CD1c-positive myeloid dendritic cell (primary cell): ENCODE measurements around the gene SLC6A17.

Experiments
- DNase-seq: peaks from one replicate; pipeline ENCODE4 v3.0.0-alpha.2; 2016; ENCODE audit errors: extremely low spot score

SLC6A17 gene

DNA sequence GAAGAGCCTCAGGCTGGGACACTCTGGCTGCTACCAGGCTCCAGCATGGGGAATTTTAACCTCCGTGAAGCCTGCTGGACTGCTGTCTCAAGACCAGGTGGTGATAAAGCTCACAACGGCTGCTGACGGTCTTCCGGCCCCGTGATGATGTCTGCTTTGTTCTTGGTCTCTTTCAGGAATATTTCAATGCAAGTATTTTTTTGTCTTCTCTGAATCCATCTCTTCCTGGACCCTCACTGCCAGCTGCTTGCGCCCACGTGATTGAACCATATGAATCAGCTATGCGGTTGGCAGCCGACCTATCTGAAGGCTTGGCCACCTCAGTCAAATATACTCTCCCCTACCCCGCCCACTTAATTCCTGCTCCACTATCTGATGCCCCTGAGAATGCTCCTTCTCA, 14.6 kb upstream of the SLC6A17 start:
- DNase-seq, result no peak

DNA sequence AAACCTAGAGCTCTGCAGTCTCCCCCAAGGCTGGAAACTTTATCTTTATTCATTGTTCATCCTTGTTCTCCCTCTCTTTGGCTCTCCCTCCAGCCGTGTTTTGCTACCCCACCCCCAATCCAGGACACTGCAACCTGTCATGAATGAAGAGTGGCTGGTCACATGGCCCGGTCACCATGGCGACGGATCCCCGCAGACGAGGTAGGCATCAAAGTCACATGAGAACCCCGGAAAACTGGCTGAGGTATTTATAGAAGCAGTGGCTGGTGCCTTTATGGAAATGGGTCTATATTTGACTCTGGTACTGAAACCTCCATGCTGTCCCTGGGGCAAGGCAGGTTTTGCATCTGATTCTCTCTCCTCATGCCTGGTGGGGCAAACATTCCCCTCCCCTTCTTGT, 13.4 kb upstream of the SLC6A17 start:
- DNase-seq, result no peak

DNA sequence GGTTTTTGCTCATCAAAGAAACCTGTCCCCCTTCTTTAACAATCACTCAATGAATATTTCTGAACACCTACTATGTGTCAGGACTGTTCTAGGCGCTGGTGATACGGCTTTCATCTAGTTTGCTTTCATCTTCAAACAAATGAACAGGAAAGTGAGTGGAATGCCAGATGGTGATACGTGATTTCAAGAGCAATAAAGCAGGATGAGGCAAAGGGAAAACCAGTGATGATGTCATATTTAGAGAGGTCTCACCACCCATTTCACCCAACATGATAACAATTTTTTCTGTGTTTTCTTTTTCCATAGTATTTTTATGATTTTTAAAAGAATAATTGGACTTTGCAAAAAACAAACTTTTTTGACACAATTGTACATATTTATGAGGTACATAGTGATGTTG, 11.3 kb upstream of the SLC6A17 start:
- DNase-seq, result no peak

DNA sequence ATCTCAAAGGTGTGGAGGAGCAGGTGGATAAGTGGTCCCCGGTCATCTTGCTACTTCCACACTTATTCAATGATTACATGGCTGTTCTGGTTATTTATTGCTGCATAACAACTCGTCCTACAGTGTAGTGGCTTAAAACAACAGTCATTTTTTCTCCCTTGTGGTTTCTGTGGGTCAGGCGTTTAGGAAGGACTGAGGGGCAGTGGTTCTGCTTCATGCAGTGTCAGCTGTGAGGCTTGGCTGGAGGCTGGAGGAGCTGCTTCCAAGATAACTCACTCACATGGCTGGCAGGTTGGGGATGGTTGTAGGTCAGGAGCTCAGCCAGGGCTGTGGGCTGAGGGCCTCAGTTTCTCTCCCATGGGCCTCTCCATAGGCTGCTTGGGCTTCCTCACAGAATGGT, 5.9 kb upstream of the SLC6A17 start:
- DNase-seq, result no peak

DNA sequence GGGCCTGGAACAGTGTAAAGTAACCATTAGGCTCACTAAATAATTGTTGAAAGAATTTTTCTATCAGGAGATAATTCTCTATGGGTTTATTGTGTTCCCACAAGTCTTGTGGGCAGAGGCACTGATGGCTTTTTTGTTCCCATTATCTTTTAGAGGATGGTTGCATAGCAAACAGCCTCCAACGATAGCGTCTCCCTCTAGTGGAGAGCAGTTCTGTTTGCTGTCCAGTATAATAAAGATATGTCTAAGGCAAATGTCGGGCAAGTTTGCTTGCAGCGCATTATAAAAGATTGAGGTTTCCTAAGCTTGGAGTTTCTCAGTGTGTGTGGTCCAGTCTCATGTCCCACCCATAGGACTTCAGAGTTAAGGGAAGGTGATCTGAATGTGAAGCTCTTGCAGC, 1.3 kb upstream of the SLC6A17 start:
- no peak for DNase-seq

DNA sequence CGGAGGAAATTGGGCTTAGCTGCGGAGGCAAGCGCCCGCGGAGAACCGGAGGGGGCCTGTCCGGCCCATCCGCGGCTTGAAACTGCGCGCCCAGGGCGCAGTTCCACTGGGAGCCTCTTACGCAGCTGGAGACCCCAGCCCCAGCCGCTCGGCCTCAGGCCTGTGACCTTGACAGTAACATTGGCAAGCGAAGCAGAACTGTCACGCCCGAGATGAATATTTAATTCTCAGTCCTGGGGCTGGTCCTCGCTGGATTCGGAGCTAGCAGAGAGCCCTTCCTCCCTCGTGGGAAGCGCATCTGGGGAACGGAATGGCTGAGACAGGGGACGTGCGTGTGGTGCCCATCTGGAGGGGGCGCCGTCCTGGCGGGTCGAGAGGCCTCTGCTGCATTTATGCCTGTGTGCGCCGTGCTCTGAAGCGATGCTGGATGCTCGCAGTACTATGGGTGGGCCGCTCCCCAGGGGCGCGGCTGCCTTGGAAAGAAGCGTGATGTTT, 928 bp downstream of the SLC6A17 start:
- no peak for DNase-seq

DNA sequence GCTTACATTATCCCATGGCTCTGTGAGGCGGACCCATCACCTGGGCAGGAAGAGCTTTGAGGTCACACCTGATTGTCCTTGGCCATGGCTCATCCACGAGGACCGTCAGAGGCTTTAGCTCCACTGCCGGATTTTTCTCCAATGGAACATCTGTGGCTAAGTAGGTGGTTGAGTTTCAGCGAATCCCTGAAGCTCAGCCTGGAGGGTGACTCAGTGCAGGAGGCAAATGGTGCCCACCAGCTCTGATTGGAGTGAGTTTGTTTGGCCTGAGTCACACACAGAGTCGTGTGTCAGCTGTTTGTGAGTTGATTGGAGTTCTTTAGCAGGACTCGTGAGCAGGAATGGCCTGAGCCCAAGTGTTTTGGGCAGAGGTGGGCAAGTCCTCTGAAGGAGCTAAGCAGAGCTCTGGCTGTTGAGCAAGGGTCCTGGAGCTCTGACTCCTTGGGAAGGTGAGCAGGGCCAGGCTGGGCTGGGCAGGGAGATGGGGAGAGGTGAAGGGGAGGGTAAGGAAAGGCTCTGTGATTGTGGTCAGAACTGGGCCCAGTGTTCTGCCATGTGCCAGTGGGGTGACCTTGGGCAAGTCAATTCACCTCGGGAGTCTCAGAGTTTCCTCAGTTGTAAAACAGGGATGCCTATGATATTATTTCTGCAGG, 2.0 kb downstream of the SLC6A17 start:
- no peak for DNase-seq

DNA sequence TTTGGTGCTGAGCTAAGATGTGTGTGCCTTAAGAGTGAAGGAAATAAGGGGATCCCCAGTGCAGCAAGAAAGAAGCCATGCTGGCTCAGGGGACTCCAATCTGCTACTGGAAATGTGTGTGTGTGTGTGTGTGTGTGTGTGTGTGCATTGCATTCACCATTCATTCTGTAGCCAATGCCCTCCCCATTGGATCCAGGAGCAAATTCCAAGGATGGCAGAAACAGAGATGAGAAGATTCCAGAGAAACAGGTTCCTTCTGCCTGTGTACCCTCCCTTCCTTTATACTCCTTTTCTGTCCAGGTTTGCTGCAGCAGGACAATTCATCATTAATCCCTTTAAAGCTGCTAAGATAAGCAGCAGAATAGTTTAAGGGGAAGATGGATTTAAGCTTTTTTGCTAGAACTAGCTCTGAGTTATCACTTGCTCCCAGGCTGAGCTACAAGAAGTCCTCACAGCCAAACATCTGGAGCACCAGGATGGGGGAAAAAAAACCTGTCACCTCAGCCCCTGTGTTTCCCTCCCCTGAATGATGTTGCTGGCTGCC, 3.2 kb downstream of the SLC6A17 start:
- no peak for DNase-seq

- peak; percentile 46 for DNase-seq
These were observed 5.7 kb downstream of the SLC6A17 start for GRCh38 chr1:110155878-110156522.

- DNase-seq, result no peak
These were observed 8.0 kb downstream of the SLC6A17 start for GRCh38 chr1:110158261-110158660.

GRCh38 chr1:110159168-110159567, 8.9 kb downstream of the SLC6A17 start:
- DNase-seq, result no peak

DNA sequence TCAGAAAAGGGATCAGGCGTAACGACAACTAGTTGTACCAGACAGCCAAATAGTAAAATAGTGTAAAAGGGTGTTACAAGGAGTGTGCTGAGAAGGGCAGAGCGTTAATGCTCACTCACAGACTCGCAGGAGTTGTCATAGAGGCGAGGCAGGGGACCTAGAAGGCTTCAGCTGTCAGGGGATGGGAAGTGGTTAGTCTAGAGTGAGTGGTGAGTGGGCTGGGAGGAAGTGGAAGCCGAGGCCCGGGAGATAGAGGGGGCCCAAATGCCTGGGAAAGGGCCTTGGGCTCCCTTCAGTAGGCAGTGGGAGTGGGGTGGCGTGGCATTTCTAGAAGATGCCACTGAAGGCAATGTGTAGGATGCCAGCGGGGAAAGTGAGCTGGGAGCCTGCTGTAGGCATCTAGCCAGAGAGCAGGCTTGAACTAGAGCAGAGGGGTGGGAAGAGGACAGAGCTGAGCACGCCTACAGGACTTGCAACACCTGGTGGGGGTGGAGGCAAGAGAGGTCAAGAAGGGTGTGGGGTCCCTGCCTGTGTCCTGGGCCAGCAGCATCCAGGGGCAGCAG, 10.3 kb downstream of the SLC6A17 start:
- peak; percentile 22 for DNase-seq

DNA sequence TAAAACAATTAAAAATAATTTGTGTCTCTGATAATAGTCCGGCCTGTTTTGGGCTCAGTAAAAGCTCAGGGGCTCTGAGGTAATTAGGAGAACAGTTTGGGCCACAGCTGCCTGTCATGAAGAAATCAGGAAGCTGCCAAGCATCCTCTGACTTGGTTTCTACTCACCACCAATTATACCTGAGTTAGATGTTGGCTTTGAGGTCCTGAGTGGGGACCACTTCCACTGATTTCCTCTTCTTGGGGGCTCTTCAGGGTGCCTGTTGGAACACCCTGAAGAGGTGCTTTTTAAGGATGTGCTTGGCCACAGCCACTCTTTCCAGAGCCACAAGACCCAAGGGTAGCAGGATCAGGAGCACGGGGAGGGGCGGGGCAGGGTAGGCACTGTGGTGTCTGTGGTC, 10.9 kb downstream of the SLC6A17 start:
- no peak for DNase-seq

DNA sequence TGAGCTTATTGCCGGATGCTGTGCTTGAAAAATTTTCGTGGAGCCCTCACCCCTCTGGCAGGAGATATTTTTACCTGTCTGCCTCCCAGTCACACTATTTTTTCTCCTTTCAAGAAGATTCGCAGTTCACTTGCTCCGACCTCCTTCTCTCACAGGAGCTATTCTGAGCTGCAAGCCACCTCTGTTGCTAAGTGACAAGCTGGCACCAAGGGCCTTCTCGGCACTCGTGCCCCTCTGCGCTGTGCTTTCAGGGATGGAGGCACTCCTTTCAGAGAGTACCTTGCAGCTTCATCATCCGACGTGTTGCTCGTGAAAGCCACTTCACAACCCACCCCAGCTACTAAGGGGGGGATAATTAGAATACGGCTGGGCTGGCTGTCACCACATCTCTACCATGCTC, 11.6 kb downstream of the SLC6A17 start:
- no peak for DNase-seq

- DNase-seq, result no peak
These were observed 13.3 kb downstream of the SLC6A17 start for GRCh38 chr1:110163591-110163990.

DNA sequence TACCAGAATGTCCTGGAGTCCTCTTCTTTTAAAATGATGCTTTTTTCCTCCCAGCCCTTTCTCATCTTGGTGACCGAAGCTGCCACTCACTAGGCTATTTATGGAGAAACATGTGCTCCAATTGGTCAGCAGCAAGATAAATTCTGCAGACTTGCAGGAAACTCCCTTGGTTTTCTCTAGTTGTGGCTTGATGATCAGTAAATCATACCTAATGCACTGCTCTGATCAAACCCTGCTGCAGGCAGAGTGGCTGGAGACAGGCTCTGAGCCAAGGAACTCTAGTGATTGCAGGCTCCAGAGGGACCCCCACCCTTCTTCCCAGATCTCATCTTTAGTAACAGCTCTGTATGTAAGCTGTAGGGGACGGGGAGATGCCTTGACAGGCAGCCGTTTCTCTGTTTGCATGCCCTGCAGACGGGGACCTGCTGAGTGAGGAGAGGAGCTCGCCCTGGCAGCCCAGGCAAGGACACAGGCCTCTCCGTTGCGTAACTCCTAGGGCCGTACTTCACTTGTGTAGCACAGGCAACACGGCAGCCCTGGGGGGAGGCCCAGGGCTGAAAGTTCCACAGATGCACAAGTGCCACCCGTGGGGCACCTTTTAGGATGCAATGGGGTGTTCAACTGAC, 14.5 kb downstream of the SLC6A17 start:
- no peak for DNase-seq

DNA sequence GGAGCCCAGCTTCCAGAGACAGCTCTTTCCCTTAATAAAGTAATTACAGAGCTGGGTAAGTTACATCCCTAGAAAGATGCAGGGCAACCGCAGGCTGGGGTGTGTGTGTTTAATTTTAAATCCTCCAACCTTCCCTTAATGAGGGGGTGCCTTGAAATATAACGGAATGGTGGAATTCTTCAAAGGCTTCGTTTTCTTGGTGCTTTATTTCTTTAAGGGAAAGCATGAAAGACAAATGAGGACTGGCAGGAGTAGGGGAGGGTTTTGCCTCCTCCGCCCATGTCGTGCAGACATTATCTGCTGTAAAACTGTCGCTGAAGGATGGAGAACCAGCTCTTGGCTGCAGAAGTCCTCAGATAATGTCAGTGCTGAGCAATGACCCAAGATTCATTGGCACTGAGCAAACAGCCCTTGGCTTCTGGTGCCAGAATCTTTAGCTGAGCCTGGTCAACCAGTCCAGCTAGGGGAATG, 15.5 kb downstream of the SLC6A17 start:
- no peak for DNase-seq

- no peak for DNase-seq
These were observed 16.6 kb downstream of the SLC6A17 start for GRCh38 chr1:110166861-110167260.

- no peak for DNase-seq
These were observed 20.8 kb downstream of the SLC6A17 start for GRCh38 chr1:110170766-110171733.

DNA sequence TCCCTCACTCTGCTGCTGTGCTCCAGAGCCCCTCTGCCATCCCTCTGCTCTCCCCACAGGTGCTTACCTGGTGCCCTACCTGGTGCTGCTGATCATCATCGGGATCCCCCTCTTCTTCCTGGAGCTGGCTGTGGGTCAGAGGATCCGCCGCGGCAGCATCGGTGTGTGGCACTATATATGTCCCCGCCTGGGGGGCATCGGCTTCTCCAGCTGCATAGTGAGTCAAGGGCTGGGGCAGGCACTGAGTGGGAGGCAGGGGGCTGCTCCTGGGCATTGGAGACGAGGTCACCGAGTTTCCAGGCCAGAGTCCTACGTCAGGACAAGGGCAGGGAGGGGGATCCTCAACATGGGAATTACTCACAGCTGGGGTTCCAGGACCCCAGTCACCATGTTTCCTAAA, 21.7 kb downstream of the SLC6A17 start:
- DNase-seq, result no peak

GRCh38 chr1:110173466-110174105, 23.3 kb downstream of the SLC6A17 start:
- no peak for DNase-seq
